NCI-H524 treated with DMSO at 0.1 percent for 48 hours (cell line): ENCODE results near the gene SLC49A3.

Source experiments
- DNase-seq: peaks from one replicate; lab custom pipeline; 2025; lab: John Stamatoyannopoulos, UW

The SLC49A3 gene

GRCh38 chr4:666822-667544 lies 22.0 kb downstream of the SLC49A3 start:
- DNase-seq: no peak

GRCh38 chr4:666436-666810 lies 22.5 kb downstream of the SLC49A3 start:
- DNase-seq: no peak

- DNase-seq: no peak
Observed at GRCh38 chr4:665751-666435, 23.1 kb downstream of the SLC49A3 start.

GRCh38 chr4:665381-665750 lies 23.6 kb downstream of the SLC49A3 start:
- DNase-seq: no peak

- DNase-seq: no peak
Observed at GRCh38 chr4:664713-665231, 24.2 kb downstream of the SLC49A3 start.

GRCh38 chr4:663438-664428 lies 25.2 kb downstream of the SLC49A3 start:
- peak; percentile 12 for DNase-seq

- DNase-seq: no peak
Observed at GRCh38 chr4:663046-663437, 25.9 kb downstream of the SLC49A3 start.

- no peak for DNase-seq
Observed at GRCh38 chr4:661881-662761, 26.8 kb downstream of the SLC49A3 start.

- no peak for DNase-seq
Observed at GRCh38 chr4:661231-661630, 27.7 kb downstream of the SLC49A3 start.

GRCh38 chr4:660401-660800 lies 28.6 kb downstream of the SLC49A3 start:
- DNase-seq: no peak

- DNase-seq: no peak
Observed at GRCh38 chr4:659851-660250, 29.1 kb downstream of the SLC49A3 start.

GRCh38 chr4:658681-659667 lies 30.0 kb downstream of the SLC49A3 start:
- no peak for DNase-seq

- no peak for DNase-seq
Observed at GRCh38 chr4:657834-658667, 30.9 kb downstream of the SLC49A3 start.

- no peak for DNase-seq
Observed at GRCh38 chr4:657338-657833, 31.6 kb downstream of the SLC49A3 start.

- DNase-seq: no peak
Observed at GRCh38 chr4:656436-657337, 32.3 kb downstream of the SLC49A3 start.

GRCh38 chr4:655464-656151 lies 33.3 kb downstream of the SLC49A3 start:
- DNase-seq: no peak

GRCh38 chr4:654871-655463 lies 34.0 kb downstream of the SLC49A3 start:
- DNase-seq: no peak
